ENCODE results near the gene OR10H5.
"Not testable (repeated sequence)": the region's sequence is repeated elsewhere in the genome, so short reads cannot be mapped to it uniquely, and the experiment has no call there.

The OR10H5 gene, protein sequence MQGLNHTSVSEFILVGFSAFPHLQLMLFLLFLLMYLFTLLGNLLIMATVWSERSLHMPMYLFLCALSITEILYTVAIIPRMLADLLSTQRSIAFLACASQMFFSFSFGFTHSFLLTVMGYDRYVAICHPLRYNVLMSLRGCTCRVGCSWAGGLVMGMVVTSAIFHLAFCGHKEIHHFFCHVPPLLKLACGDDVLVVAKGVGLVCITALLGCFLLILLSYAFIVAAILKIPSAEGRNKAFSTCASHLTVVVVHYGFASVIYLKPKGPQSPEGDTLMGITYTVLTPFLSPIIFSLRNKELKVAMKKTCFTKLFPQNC

DNA sequence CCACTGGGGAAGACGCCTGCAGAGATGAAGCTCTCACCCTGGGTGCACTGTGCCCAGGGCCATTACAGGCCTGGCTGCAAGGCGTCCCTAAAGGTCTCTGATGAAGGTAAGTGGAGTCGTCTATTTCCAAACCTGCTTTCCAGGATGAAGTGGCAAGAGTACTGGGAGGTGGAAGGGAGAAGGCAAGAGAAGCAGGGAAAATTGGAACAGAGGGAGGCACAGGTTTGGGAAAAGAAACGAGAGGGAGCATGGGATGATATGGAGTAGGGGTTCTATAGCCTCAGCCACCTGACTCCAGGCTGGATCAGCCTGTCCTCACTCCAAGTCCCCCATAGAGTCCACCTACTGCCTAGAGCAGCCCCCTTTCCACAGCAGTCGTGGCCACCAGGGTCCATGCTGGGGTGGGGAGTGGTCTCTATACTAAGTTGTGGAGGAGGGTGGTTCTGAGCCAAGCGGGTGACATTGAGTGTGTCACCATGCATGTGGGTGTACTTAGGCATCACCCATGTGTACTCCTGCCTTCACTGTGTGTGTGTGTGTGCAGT, at the start of gene OR10H5:
Gene OR10H5 (plus strand): TSS at position 51 of the 545 bp plus-strand sequence. CDS start 6,388 bp downstream, outside the sequence.
- DNase-seq (ENCODE audit: low read depth, low spot score): no peak

DNA sequence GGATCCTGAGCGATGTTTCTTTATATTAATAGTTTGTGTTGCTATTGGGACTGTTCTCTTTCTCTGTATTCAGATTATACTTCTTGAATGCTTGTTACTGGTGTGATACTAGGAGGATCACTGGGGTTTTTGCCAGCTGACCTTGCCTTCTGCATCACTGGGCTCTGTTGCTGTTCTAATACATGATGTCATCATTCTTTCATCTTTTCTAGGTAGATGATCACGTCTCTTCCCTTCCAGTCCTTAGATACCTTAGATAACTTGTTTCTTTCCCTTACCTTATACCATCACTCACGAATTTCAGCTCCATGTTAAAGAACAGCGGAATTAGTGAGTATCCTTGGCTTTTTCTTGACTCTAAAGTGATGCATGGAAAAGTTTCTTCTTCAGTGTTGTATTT, 49.7 kb upstream of the OR10H5 start, which contains the start of gene OR10H3:
Gene OR10H3 (plus strand): TSS at position 264 of the 400 bp plus-strand sequence. CDS start 3,408 bp downstream, outside the sequence.
- DNase-seq (ENCODE audit: low read depth, low spot score): no peak

DNA sequence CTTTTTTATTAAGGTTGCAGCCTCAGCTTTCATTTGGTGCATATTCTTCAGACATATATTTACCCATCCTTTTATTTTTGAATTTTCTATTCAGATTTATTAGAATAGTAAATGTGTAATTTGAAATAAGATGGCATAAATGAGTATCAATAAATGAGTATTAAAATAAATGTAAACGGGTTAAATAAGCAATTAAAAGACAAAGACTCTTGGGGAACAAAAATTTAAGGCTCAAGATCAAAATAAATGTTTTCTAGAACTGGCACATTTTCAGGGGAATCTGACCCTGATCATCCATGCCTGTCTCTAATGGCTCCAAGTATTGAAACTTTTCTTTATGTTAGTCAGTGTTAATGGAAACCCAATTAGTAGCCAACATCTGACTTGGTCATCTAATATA, 46.7 kb upstream of the OR10H5 start:
- no peak for DNase-seq (ENCODE audit: low read depth, low spot score)

DNA sequence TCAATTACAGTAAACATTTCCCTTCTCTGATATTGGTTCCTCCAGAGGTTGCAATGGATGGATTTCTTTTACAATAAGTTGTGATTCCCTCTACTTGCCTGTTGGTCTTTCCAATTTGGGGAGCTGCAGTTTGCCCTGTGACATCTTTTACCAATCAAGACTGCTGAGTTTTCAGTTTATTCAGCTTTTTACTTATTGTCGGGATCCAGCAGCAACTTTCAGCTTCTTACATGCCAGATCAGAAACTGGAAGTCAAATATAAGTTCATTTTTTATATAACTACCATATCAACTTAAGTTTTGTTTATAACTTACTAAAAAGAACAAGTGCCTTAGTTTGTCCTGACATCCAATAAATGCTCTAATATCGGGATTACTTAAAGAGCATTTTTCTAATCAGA, 39.2 kb upstream of the OR10H5 start:
- no peak for DNase-seq (ENCODE audit: low read depth, low spot score)

DNA sequence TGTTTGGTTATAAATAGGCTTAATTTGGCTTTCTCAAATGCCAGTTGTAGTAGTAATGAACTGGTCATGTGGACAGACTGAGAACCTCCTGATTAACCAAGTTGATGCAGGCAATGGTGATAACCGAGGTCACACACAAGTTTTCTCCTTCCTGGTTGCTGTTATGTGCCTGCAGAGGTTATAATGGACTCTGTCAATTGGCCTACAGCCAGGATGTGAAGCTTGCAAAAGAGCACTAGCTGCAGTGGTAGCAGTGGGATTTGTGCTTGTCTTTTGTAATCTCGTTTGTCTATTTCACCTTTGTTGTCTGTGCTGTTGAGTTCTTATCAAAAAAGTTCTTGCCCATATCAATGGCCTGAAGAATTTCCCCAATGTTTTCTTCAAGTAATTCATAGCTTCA, 29.1 kb upstream of the OR10H5 start:
- DNase-seq (ENCODE audit: low read depth, low spot score): no peak

DNA sequence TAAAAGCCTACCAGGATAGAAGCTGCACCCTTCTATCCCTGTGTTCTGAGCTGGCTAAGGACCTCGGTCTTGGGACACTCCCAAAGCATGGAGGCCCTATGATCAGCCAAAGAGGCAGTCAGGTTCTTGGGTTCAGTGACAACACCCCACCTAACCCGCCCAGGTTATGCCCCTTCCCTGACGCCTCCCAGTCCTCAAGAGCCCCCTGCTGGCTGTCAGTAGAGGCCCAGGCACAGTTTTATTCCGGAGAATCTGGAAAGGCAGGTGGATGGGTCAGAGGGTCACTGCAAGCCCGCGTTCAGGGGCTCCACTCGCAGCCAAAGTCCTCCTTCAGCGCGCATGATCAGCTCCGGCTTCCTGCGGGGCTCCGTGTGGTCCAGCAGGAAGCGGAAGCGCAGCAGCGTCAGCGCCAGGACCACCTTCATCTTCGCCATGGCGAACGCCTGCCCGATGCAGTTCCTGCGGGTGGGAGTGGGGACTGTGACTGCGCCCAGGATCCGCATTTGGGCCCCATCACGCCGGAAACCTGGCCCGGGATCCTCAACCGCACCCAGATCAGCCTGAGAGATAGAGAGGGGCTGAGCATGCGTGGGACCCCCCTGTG, 27.4 kb upstream of the OR10H5 start:
- DNase-seq (ENCODE audit: low read depth, low spot score): no peak

DNA sequence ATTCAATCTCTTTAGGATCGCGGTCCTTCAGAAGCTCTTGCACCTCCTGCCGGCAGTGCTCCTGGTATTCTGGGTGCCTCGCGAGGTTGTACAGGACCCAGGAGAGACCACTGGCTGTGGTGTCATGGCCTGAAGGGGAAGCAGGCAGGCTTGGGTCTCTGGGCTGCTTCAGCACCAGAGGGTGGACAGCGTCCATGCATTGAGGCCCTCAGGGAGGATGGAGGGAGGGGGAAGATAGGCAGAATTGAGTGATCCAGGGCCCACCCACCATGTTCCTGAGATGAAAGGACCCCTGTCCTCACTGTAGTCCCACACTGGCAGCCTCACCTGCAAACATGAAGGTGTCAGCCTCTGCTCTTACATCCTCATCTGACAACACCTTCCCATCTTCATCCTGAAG, 17.9 kb upstream of the OR10H5 start:
- DNase-seq (ENCODE audit: low read depth, low spot score): no peak

DNA sequence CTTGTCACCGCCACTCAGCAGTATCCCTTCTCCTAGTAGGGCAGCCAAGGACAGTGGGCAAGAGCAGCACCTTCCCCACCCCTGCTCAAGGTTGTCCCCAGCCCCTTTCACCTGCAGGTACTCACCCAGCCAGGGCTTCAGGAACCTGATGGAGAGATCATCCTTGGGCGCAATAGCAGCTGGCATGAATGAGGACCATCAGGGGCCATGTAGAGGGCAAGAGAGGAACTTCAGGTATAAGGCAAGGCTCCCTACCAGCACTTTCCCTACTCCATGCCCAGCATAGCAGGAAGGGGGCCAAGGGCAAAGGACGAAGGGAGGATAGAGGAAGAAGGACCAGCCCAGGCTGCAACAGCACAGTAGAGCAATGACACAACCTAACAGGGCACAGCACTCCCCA, 13.3 kb upstream of the OR10H5 start:
- DNase-seq (ENCODE audit: low read depth, low spot score): not testable (repeated sequence)

DNA sequence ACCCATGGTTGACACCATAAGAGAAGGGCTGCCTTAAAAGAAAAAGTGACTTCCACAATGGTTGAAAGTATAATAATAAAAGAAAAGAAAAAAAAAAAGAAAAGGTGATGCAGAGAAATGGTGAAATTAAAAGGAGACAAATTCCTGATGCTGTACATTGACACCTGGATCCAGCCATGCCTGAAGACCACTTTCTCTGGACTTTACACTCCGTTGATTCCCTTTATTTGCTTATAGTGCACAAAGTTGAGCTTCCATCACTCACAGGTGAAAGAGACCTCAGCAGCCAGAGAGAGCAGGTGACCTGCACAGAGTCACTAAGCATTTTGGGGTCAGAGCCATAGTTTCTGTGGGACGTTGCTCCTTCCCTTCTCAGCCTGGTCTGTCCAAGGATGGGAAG, 12.2 kb upstream of the OR10H5 start:
- DNase-seq (ENCODE audit: low read depth, low spot score): no peak

DNA sequence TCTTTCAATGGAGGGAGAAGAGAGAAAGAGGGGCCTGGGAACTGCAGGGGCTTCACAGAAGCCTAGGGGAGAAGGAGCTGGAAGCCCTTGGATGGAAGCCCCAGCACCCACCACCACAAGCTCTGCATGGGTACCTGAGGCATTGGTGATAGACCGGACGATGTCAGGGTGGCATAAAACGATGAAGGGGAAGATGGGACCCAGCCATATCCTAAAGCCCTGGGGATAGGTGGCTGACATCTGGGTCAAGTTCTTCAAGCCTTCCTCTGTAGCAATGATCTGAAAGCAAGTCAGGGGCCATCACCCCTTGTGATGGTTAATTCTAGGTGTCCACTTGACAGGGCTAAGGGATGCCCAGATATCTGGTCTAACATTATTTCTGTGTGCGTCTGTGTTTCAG, 11.2 kb upstream of the OR10H5 start:
- no peak for DNase-seq (ENCODE audit: low read depth, low spot score)

DNA sequence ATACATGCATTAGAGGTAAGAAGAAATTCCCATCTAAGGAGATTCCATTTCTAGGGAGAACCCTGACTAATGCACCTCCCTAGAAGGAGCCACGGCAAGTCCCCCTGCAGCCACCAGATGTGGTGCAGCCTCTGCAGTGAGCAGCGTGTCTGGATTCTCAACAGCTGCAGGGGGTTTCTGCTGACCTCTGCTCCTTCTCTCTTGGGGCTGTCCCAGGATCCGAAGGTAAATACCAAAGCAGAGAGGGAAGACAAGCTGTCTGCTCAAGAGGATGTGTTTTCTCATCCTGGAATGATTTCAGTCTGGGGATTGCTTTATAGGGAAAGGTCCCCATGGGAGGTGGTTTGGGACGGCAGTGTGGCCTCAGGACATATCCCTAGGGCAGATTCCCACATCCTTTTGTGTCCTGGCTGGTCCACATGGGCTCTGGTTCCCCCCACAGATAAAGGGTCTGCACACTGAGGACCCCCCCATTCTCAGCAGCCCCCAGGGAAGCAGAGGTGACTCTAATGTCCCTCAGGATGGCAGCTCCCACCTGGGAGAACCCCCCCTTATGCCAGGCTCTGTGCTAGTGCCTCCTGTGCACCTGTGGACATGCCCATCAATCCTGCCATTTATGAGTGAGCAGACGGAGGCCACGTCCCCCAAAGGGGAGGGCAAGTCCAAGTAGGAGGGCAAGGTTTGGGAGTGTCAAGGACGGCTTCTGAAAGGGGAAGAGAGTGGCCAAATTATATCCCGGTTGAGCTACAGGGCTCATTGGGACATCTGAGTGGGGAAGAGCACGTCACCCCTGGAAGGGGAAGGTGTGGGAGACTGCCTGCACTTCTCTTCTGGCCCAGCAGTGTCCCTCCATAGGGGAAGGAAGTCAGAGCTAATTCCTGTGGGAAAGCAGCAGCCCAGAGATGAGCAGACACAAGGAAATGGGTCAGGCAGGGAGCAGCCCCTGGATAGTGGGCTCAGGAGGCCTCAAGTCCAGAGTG, 10.2 kb upstream of the OR10H5 start:
- DNase-seq (ENCODE audit: low read depth, low spot score): no peak

DNA sequence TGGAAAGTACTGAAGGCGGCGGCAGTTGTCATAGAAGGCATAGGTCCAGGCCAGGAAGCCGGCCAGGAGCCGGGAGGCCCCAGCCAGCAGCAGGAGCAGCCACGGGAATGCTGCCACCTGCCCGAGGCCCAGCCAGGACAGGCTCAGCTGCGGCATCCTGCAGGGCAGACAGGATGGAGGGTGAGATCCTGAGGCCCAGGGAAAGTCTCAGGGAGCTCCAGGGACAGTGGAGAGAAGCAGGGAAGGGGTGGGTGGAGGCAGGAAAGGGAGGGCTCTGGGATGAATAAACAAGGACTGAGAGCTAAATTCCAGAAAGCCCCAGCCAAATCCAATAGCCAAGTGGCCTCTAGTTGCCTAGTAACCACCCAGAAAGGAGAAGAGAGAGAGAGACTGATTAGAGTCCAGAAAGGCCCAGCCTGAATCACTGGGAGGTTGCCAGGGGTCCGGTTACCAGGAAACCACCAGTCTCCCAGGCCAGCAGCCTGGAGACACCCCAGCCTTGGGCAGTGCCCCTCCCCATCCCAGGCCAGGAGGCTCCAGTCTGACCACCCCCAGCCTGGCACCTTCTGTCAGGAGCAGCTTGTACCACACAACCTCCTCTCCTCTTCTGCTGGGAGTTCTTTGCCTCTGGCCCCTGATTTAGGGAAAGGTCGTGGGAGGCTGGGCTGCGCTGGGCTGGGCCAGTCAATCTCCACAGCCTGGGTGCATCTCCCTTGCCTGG, 7.5 kb upstream of the OR10H5 start:
- DNase-seq (ENCODE audit: low read depth, low spot score): no peak

DNA sequence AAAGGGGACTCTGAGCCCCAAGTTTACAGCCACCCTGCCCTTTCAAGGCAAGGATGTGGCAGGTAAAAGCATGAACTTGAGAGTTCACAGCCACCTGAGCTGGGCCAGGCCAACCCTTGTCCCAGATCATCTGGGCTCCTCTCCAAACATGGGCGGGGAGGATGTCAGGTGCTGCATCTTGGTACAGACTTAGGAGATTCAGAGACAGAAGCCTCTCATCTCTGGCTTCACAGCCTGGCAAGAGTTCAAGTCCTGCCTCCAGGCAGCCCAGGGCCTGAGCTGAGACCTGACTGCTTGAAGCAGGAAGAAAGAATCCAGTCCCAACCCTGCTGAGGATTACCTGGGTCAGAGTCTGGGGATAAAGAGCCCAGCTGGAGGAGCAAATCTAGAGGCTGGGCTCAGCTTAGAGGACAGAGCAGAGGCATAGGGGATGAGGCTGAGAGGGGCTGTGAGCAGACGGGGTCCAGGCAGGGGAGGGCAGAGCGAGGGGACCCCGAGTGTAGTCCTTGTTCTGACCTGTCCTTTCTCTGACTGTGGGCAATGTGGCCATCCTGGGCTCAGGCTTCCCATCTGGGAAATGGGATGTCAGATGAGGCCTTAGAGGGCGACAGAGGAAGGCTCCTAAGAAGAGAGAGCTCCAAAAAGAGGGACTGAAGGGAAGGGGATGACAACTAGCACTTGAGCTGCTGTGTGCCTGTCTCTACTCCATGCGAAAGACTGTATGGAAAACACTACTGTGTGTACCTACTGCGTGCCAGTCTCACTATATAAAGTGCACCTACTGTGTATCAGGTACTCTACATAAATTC, 6.6 kb upstream of the OR10H5 start:
- no peak for DNase-seq (ENCODE audit: low read depth, low spot score)

DNA sequence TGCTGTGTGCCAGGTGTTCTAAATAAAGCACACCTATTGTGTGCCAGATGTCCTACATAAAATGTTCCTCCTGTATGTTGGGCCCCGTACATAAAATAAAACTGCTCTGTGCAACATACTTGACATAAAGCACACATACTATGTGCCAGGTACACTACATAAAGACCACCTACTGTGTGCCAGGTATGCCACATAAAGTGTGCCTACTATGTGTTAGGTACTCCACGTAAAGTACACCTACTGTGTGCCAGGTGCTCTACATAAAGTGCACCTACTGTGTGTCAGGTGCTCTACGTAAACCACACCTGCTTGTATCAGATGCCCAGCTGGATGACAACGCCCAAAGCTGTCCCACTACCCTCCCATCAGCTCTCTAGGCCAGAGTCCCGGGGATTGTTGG, 5.8 kb upstream of the OR10H5 start:
- no peak for DNase-seq (ENCODE audit: low read depth, low spot score)

DNA sequence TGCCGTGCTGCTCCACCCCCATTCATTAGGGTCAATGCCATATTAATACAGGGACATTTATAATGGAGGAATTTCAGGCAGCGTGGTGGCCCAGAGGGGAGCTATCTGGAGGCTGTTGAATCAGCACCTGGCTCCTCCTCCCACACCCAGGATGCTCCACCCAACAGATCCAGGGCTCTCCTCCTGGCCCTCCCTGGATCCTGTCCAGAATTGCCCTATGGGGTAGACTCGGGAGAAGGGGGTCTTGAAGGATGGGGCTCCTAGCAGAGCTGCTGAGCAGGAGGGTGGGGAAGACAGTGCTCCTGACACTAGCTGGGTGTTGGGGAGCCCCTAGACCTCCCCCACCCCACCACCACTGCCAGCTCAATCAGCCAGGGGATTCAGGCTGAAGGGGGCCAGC, 5.2 kb upstream of the OR10H5 start:
- no peak for DNase-seq (ENCODE audit: low read depth, low spot score)

DNA sequence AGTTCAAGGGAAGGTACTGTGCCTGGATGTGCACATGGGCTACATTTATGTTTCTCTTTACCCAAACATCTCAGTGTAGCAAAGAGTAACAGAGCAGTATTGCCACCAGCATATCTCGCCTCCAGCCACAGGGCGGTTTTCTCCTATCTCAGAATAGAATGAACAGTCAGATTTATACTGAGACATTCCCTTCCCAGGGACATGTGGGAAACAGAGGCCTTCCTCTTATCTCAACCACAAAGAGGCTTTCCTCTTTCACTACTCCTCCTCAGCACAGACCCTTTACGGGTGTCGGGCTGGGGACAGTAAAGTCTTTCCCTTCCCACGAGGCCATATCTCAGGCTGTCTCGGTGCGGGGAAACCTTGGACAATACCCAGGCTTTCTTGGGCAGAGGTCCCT, 4.6 kb upstream of the OR10H5 start:
- DNase-seq (ENCODE audit: low read depth, low spot score): not testable (repeated sequence)

DNA sequence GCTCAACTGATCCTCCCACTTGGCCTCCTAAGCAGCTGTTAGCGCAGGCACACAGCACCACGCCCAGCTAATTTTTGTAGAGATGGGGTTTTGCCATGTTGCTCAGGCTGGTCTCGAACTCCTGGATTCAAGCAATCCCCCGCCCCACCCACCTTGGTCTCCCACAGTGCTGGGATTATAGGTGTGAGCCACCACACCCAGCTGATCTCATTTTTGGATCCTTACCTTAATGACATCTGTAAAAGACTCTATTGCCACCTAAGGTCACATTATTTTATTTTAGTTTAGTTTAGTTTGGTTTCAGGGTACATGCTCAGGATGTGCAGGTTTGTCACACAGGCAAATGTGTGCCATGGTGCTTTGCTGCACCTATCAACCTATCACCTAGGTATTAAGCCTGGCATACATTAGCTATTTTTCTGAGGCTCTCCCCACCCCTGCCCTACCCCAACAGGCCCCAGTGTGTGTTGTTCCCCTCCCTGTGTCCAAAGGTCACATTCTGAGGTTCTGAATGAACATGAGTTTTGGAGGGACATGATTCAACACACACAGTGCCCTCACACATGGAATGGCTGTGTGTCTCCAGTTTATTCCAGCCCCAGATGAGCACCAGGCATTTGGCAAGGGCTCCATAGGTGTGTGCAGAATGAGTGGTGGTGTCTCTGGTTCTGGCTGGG, 1.3 kb downstream of the OR10H5 start:
- DNase-seq (ENCODE audit: low read depth, low spot score): no peak

DNA sequence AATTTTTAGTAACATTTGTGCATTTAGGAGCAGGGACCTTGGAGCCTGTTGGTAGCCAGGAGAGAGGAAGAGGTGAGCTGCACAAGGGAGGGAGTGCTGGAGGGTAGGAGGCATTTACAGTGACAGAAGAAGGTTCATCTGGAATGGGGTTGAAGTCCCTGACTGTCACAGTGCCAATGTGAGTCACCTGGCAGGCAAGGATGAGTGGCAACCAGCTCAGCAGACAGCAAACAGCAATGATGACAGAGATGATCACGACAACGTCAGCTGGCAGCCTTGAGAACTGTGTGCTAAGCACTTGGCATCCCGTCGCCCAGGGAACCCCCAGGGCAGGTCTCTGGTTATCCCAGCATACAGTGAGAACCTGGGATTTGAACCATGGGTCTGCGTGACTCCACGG, 2.6 kb downstream of the OR10H5 start:
- no peak for DNase-seq (ENCODE audit: low read depth, low spot score)

DNA sequence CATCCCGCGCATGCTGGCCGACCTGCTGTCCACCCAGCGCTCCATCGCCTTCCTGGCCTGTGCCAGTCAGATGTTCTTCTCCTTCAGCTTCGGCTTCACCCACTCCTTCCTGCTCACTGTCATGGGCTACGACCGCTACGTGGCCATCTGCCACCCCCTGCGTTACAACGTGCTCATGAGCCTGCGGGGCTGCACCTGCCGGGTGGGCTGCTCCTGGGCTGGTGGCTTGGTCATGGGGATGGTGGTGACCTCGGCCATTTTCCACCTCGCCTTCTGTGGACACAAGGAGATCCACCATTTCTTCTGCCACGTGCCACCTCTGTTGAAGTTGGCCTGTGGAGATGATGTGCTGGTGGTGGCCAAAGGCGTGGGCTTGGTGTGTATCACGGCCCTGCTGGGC, 6.8 kb downstream of the OR10H5 start:
- DNase-seq (ENCODE audit: low read depth, low spot score): not testable (repeated sequence)

DNA sequence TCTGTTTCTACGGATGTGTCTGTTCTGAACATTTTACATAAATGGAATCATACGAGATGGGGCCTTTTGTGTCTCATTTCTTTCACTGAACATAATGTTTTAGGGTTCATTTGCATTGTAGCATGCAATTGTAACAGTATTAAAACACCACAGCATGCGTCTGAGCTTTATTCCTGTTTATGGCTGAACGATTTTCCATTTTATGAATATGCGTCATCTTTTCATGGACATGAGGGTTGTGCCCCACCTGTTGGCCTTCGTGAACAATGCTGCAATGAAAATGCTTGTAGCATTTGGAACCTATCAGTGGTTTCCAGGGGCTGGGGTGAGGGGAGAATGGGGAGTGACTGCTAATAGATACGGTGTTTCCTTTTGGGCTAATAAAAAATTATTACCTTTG, 22.9 kb downstream of the OR10H5 start:
- no peak for DNase-seq (ENCODE audit: low read depth, low spot score)

Data from activated naive CD8-positive, alpha-beta T cell treated with anti-CD3 and anti-CD28 coated beads, Interleukin-2, amount 50 U/mL, for 16 hours (primary cell).